ENCODE data around the gene TENM4. TPM values are rescaled to one million over a fixed set of nuclear protein-coding genes. Genes with fewer than 3 reads are reported as not detected.

TENM4 gene
- polyA plus RNA-seq, 2 of the 4 experiments (the other 2 are of a cell fraction), result 0.06 to 0.31 TPM

GRCh38 chr11:78920329-78920728 lies 520.5 kb downstream of the TENM4 start (continued):
- TF ChIP-seq REST (IDR thresholded peaks at IDR 0.05) (no peak), EP300 (IDR thresholded peaks at IDR 0.05) (no peak), EHMT2 (IDR thresholded peaks at IDR 0.05; ENCODE audit: low read depth) (no peak), RAD21 (conservative IDR thresholded peaks at IDR 0.05 in 1 of 2, IDR thresholded peaks at IDR 0.05 in 1 of 2) (no peak), PHF8 (IDR thresholded peaks at IDR 0.05; ENCODE audit: borderline replicate concordance, low read depth) (no peak), MYC (IDR thresholded peaks at IDR 0.05; ENCODE audit: borderline replicate concordance, low read length) (no peak), TFCP2L1 (CRISPR knock-in tag; IDR thresholded peaks at IDR 0.05) (no peak), FOSL2 (IDR thresholded peaks at IDR 0.05) (no peak), FOSL2 (CRISPR knock-in tag; IDR thresholded peaks at IDR 0.05) (no peak), MAZ (IDR thresholded peaks at IDR 0.05; ENCODE audit: borderline replicate concordance, low read depth, low read length) (no peak), HES2 (IDR thresholded peaks at IDR 0.05) (no peak), CHD4 (IDR thresholded peaks at IDR 0.05; ENCODE audit: borderline replicate concordance) (no peak), ZFP36 (IDR thresholded peaks at IDR 0.05; ENCODE audit: borderline replicate concordance, partially characterized antibody) (no peak)

GRCh38 chr11:78916759-78917158 lies 524.1 kb downstream of the TENM4 start:
- Histone ChIP-seq H3K9me3 (no peaks in the 10 kb centered on the region), H3K4me3 (no peak overlapping the region), H3K4me1 (no peaks in the 10 kb centered on the region), H3K27ac (no peak overlapping the region), H3K4me2 (no peak overlapping the region)
- no peak for FAIRE-seq
- TF ChIP-seq MYC (IDR thresholded peaks at IDR 0.05; ENCODE audit: borderline replicate concordance, low read length) (no peak), EHF (CRISPR knock-in tag; IDR thresholded peaks at IDR 0.05) (no peak), REST (IDR thresholded peaks at IDR 0.05) (no peak), HDAC2 (IDR thresholded peaks at IDR 0.05) (no peak), ZFP36 (IDR thresholded peaks at IDR 0.05; ENCODE audit: borderline replicate concordance, partially characterized antibody) (no peak), HOXA7 (CRISPR knock-in tag; IDR thresholded peaks at IDR 0.05) (no peak), EHMT2 (IDR thresholded peaks at IDR 0.05; ENCODE audit: low read depth) (no peak), CEBPB (IDR thresholded peaks at IDR 0.05) (no peak), BCL3 (IDR thresholded peaks at IDR 0.05) (no peak), KDM5A (IDR thresholded peaks at IDR 0.05) (no peak), NR3C1 (IDR thresholded peaks at IDR 0.05) (no peak), ATOH8 (CRISPR knock-in tag; IDR thresholded peaks at IDR 0.05; ENCODE audit: low read depth) (no peak)
- WGBS (ENCODE audit: missing lambda C conversion rate), result 23% methylated on average over 1 of the region's 1 CpG
- no peak for DNase-seq (ENCODE audit: low read depth in 1 of 2, low spot score in 1 of 2)
- POLR2A ChIA-PET, result no interaction called here
- ATAC-seq, result no peak
- CTCF ChIA-PET, result interaction anchor here (1.0 kb wide), 1 partner anchor 102 kb away, joined by 4 read pairs; no protein-coding TSS in a partner anchor
